CD14-positive monocyte (primary cell): ENCODE results near the gene MPP2. TPM values are rescaled to one million over a fixed set of nuclear protein-coding genes. Genes with fewer than 3 reads are reported as not detected.

Experiments used
- DNase-seq, 3 donors: peaks; one replicate each; pipeline ENCODE4 v3.0.0-alpha.2; 2011 to 2022
- H2AFZ ChIP-seq: 2 replicates; pipeline ENCODE4 v1.6.0; 2012; ENCODE audit warnings: mild to moderate bottlenecking, low read depth, low read length, inconsistent platforms; ENCODE audit not compliant: insufficient read depth, poor library complexity, severe bottlenecking
- H3K27ac ChIP-seq, 2 donors: 1 replicate in 1 of 2; 2 replicates in 1 of 2; pipeline ENCODE4 v1.5.1; 2012 to 2013; ENCODE audit warnings: low read length in 2 of 2, control low read depth in 1 of 2, inconsistent platforms in 1 of 2, low read depth in 1 of 2, mild to moderate bottlenecking in 1 of 2
- H3K27me3 ChIP-seq, 2 donors: one replicate each; pipeline versions ENCODE4 v1.6.0 to v1.6.1; 2011 to 2013; ENCODE audit warnings: low read length in 2 of 2; ENCODE audit not compliant: control insufficient read depth in 2 of 2, insufficient read depth in 2 of 2
- H3K36me3 ChIP-seq, 2 donors: replicated peaks in 1 of 2; 1 replicate in 1 of 2; 2 replicates in 1 of 2; pipeline versions ENCODE4 v1.5.1 to v1.6.1; 2012 to 2013; ENCODE audit warnings: low read length in 2 of 2, control low read depth in 1 of 2, inconsistent platforms in 1 of 2, mild to moderate bottlenecking in 1 of 2; ENCODE audit not compliant: insufficient read depth in 2 of 2, control insufficient read depth in 1 of 2
- H3K4me1 ChIP-seq, 2 donors: 1 replicate in 1 of 2; 2 replicates in 1 of 2; pipeline versions ENCODE4 v1.5.1 to v1.6.1; 2012 to 2013; ENCODE audit warnings: low read length in 2 of 2, control low read depth in 1 of 2, inconsistent platforms in 1 of 2, mild to moderate bottlenecking in 1 of 2, moderate library complexity in 1 of 2; ENCODE audit not compliant: insufficient read depth in 2 of 2, control insufficient read depth in 1 of 2
- H3K4me2 ChIP-seq: replicated peaks from 2 replicates; pipeline ENCODE3; 2012; ENCODE audit warnings: low read length, moderate library complexity, mild to moderate bottlenecking; ENCODE audit not compliant: poor library complexity, severe bottlenecking; ENCODE audit errors: extremely low read depth
- H3K4me3 ChIP-seq, 3 experiments: fragments of 200-600 bp in 1 of 3; sonication (generic) in 1 of 3; replicated peaks in 1 of 3; 1 replicate in 2 of 3; 2 replicates in 1 of 3; pipeline ENCODE4 v1.5.1; 2011 to 2013; ENCODE audit warnings: low read length in 3 of 3, mild to moderate bottlenecking in 3 of 3, control low read depth in 2 of 3, low read depth in 2 of 3, inconsistent platforms in 1 of 3, moderate library complexity in 1 of 3
- H3K79me2 ChIP-seq: 2 replicates; pipeline ENCODE4 v1.6.0; 2012; ENCODE audit warnings: mild to moderate bottlenecking, control low read depth, inconsistent platforms, low read length, moderate library complexity; ENCODE audit not compliant: insufficient read depth
- H3K9ac ChIP-seq: 2 replicates; pipeline ENCODE4 v1.6.0; 2017; ENCODE audit warnings: low read length, mild to moderate bottlenecking; ENCODE audit not compliant: insufficient read depth, poor library complexity, severe bottlenecking
- H3K9me3 ChIP-seq, 2 donors: replicated peaks in 1 of 2; 1 replicate in 1 of 2; 2 replicates in 1 of 2; pipeline versions ENCODE4 v1.5.1 to v1.6.1; 2012 to 2013; ENCODE audit warnings: low read length in 2 of 2, control low read depth in 1 of 2; ENCODE audit not compliant: control insufficient read depth in 1 of 2, insufficient read depth in 1 of 2
- H4K20me1 ChIP-seq: 2 replicates; pipeline ENCODE4 v1.6.0; 2012; ENCODE audit warnings: mild to moderate bottlenecking, low read length, control low read depth, moderate library complexity; ENCODE audit not compliant: insufficient read depth
- H3K27ac Mint-ChIP-seq, 7 donors: one replicate each; pipeline ENCODE4 v1.8.0; 2020; ENCODE audit warnings: mild to moderate bottlenecking in 7 of 7, mixed read lengths in 7 of 7, moderate library complexity in 6 of 7, inconsistent platforms in 2 of 7
- H3K27me3 Mint-ChIP-seq, 3 donors: one replicate each; pipeline ENCODE4 v1.8.0; 2021 to 2022; ENCODE audit warnings: low read depth in 3 of 3, mild to moderate bottlenecking in 3 of 3, mixed read lengths in 3 of 3, moderate library complexity in 3 of 3, inconsistent platforms in 1 of 3
- H3K36me3 Mint-ChIP-seq, 2 donors: one replicate each; pipeline ENCODE4 v1.8.0; 2020; ENCODE audit warnings: mixed read lengths in 2 of 2, inconsistent platforms in 1 of 2, mild to moderate bottlenecking in 1 of 2
- H3K4me1 Mint-ChIP-seq: one replicate; pipeline ENCODE4 v1.8.0; 2020; ENCODE audit warnings: mild to moderate bottlenecking, mixed read lengths
- H3K4me3 Mint-ChIP-seq, 2 donors: one replicate each; pipeline ENCODE4 v1.8.0; 2020; ENCODE audit warnings: mild to moderate bottlenecking in 2 of 2, mixed read lengths in 2 of 2, moderate library complexity in 1 of 2
- H3K9me3 Mint-ChIP-seq, 7 donors: one replicate each; pipeline ENCODE4 v1.8.0; 2020 to 2022; ENCODE audit warnings: mixed read lengths in 7 of 7, mild to moderate bottlenecking in 6 of 7, moderate library complexity in 6 of 7, inconsistent platforms in 2 of 7
- CTCF ChIP-seq: fragments of 200-600 bp; IDR thresholded peaks from one replicate; pipeline ENCODE4 v1.8.0; 2022; ENCODE audit warnings: antibody characterized with exemption, mild to moderate bottlenecking
- WGBS: methylation state at CpG from one replicate; pipeline ENCODE4 v1.1.5; 2013; ENCODE audit warnings: missing lambda C conversion rate; ENCODE audit not compliant: insufficient coverage; 5-methylcytosine and 5-hydroxymethylcytosine counted together
- intact Hi-C, 2 donors: fragments of 100-400 bp; cut with micrococcal nuclease; formaldehyde crosslinking; loops; one replicate each; pipeline versions ENCODE4 v1.15.0 to v1.15.1; 2023
- polyA plus RNA-seq, 3 donors: library from polyadenylated mRNA; depleted of rRNA in 1 of 3; unstranded in 2 of 3; stranded (reverse) in 1 of 3; fragments of 300-500 nt in 2 of 3; fragments of >200 nt in 1 of 3; fragmentation: Illumina TruSeq in 2 of 3; gene quantifications; 1 replicate in 2 of 3; 2 replicates in 1 of 3; pipeline ENCODE4 v1.2.3, GENCODE V29; 2012 to 2021

The MPP2 gene
- polyA plus RNA-seq, 3 donors = not detected

- Histone ChIP-seq H3K9ac (no peak overlapping the region), H4K20me1 (no peaks in the 10 kb centered on the region), H3K36me3 (no peaks in the 10 kb centered on the region), H3K9me3 (no peaks in the 10 kb centered on the region), H3K4me1 (no peaks in the 10 kb centered on the region), H3K27me3 (no peaks in the 10 kb centered on the region), H3K4me2 (no peak overlapping the region), H3K4me3 (no peak overlapping the region), H3K27ac (no peak overlapping the region), H3K79me2 (no peaks in the 10 kb centered on the region), H2AFZ (no peak overlapping the region)
- WGBS = 90% methylated on average over 7 of the region's 14 CpGs
- intact Hi-C loops = no loop called here
- Mint-ChIP-seq H3K36me3 (no peaks in the 10 kb centered on the region), H3K9me3 (no peaks in the 10 kb centered on the region), H3K27me3 (peaks cover 3 to 15% (median 4%) of the 10 kb centered on the region in 3 donors), H3K27ac (no peak overlapping the region), H3K4me1 (peaks cover 3% of the 10 kb centered on the region), H3K4me3 (no peak overlapping the region)
- no peak for TF ChIP-seq CTCF
- DNase-seq = no peak
Measured at GRCh38 chr17:43882761-43883415, 24.4 kb downstream of the MPP2 start.

GRCh38 chr17:43881758-43882505 lies 25.4 kb downstream of the MPP2 start:
- H3K4me1 Mint-ChIP-seq = peaks cover 3% of the 10 kb centered on the region

More at GRCh38 chr17:43881758-43882505, 25.4 kb downstream of the MPP2 start:
- no peak overlapping the region for H3K4me2 ChIP-seq
- no peaks in the 10 kb centered on the region for H3K36me3 Mint-ChIP-seq
- H3K27ac Mint-ChIP-seq = no peak overlapping the region
- no peaks in the 10 kb centered on the region for H3K27me3 ChIP-seq
- no peaks in the 10 kb centered on the region for H3K9me3 Mint-ChIP-seq
- no peaks in the 10 kb centered on the region for H3K79me2 ChIP-seq
- no peak overlapping the region for H3K4me3 Mint-ChIP-seq
- no peak for TF ChIP-seq CTCF
- no peaks in the 10 kb centered on the region for H3K9me3 ChIP-seq
- peaks cover 3 to 13% (median 6%) of the 10 kb centered on the region in 3 donors for H3K27me3 Mint-ChIP-seq
- no peak for DNase-seq
- WGBS = 98% methylated on average over 11 of the region's 27 CpGs
- no peaks in the 10 kb centered on the region for H4K20me1 ChIP-seq
- no peaks in the 10 kb centered on the region for H3K36me3 ChIP-seq
- intact Hi-C loops = no loop called here
- H3K9ac ChIP-seq = no peak overlapping the region
- H3K4me1 ChIP-seq = no peaks in the 10 kb centered on the region
- no peak overlapping the region for H3K27ac ChIP-seq
- no peak overlapping the region for H3K4me3 ChIP-seq
- no peak overlapping the region for H2AFZ ChIP-seq
